HepG2 (cell line): ENCODE measurements around the gene PPP2R5D. TPM values are rescaled to one million over a fixed set of nuclear protein-coding genes. Genes with fewer than 3 reads are reported as not detected.

Experiments
- DPF2 ChIP-seq: sonication (generic); formaldehyde crosslinking; IDR thresholded peaks from 2 replicates; pipeline ENCODE4 v1.4.0; 2020; ENCODE audit warnings: mild to moderate bottlenecking, low read depth, missing genetic modification reagents, borderline replicate concordance
- GABPA ChIP-seq, 2 experiments: IDR thresholded peaks; 2 replicates each; pipeline ENCODE4 v1.6.1; 2011 to 2016; ENCODE audit warnings: low read depth in 2 of 2, low read length in 1 of 2, missing biosample characterization in 1 of 2, missing genetic modification characterization in 1 of 2
- KAT8 ChIP-seq: IDR thresholded peaks from 2 replicates; pipeline ENCODE4 v1.6.1; 2016; ENCODE audit warnings: missing genetic modification reagents, missing compliant biosample characterization
- POLR2A ChIP-seq, 2 experiments: IDR thresholded peaks; 2 replicates each; pipeline ENCODE4 v1.6.1; 2011; ENCODE audit warnings: low read depth in 2 of 2, low read length in 2 of 2, mild to moderate bottlenecking in 1 of 2, moderate library complexity in 1 of 2; ENCODE audit not compliant: insufficient read depth in 1 of 2
- SALL1 ChIP-seq: sonication (generic); formaldehyde crosslinking; IDR thresholded peaks from 2 replicates; pipeline ENCODE4 v1.8.0; 2022; ENCODE audit warnings: mild to moderate bottlenecking, missing genetic modification reagents
- SOX13 ChIP-seq, 3 experiments: fragments of 450-650 bp in 1 of 3; sonication (generic) in 1 of 3; formaldehyde crosslinking in 1 of 3; IDR thresholded peaks in 2 of 3; conservative IDR thresholded peaks in 1 of 3; 2 replicates each; pipeline versions ENCODE4 v1.5.0 to v1.6.1; 2016 to 2020; ENCODE audit warnings: antibody characterized with exemption in 1 of 3, mild to moderate bottlenecking in 1 of 3, missing compliant biosample characterization in 1 of 3, missing genetic modification reagents in 1 of 3, moderate library complexity in 1 of 3
- SSRP1 ChIP-seq: IDR thresholded peaks from 2 replicates; pipeline ENCODE4 v1.6.1; 2016; ENCODE audit warnings: control low read depth
- TCF12 ChIP-seq, 2 experiments: fragments of 450-650 bp in 1 of 2; sonication (generic) in 1 of 2; formaldehyde crosslinking in 1 of 2; IDR thresholded peaks; 2 replicates each; pipeline versions ENCODE4 v1.6.1 to v1.8.0; 2017 to 2022; ENCODE audit warnings: antibody characterized with exemption in 1 of 2, mild to moderate bottlenecking in 1 of 2, missing genetic modification reagents in 1 of 2, moderate library complexity in 1 of 2
- ZNF775 ChIP-seq: sonication (generic); formaldehyde crosslinking; IDR thresholded peaks from 2 replicates; pipeline ENCODE4 v1.4.0; 2020; ENCODE audit warnings: missing genetic modification reagents, mild to moderate bottlenecking, moderate library complexity, borderline replicate concordance
- polyA plus RNA-seq, 8 experiments: library from polyadenylated mRNA; depleted of rRNA in 3 of 8; stranded (reverse) in 7 of 8; unstranded in 1 of 8; fragments of >200 nt; fragmentation: Illumina TruSeq in 4 of 8; extraction: Trizol in 4 of 8; gene quantifications; 2 replicates each; pipeline versions ENCODE4 v1.2.1 to v1.2.3, GENCODE V29; 2011 to 2016; ENCODE audit warnings: low read depth in 4 of 8, missing spikeins in 1 of 8, mixed read lengths in 1 of 8; ENCODE audit not compliant: insufficient read depth in 1 of 8
- total RNA-seq, 5 experiments: library from RNA; depleted of rRNA; stranded (reverse); fragments of >200 nt; fragmentation: Illumina TruSeq; extraction: Trizol; gene quantifications; 2 replicates each; pipeline ENCODE4 v1.2.3, GENCODE V29; 2016; ENCODE audit warnings: low read depth in 1 of 5
- TF ChIP-seq, protein P1 (sequence below): sonication (generic); formaldehyde crosslinking; IDR thresholded peaks from 2 replicates; pipeline ENCODE4 v1.4.0; 2020; ENCODE audit warnings: missing genetic modification reagents
- TF ChIP-seq, protein P2 (sequence below): IDR thresholded peaks from 2 replicates; pipeline ENCODE4 v1.6.1; 2018; ENCODE audit warnings: missing genetic modification reagents, mild to moderate bottlenecking, missing compliant biosample characterization
- TF ChIP-seq, protein P3 (sequence below): sonication (generic); formaldehyde crosslinking; IDR thresholded peaks from 2 replicates; pipeline ENCODE4 v1.4.0; 2020; ENCODE audit warnings: mild to moderate bottlenecking, missing genetic modification reagents
- TF ChIP-seq, protein P4 (sequence below): sonication (generic); formaldehyde crosslinking; IDR thresholded peaks from 2 replicates; pipeline ENCODE4 v1.4.0; 2020; ENCODE audit warnings: missing genetic modification reagents, borderline replicate concordance

PPP2R5D gene
- total and polyA plus RNA-seq, 2 of the 13 experiments (the other 11 are each of a cell fraction or from before 2014, with no cell fraction given): 53.7 to 60.4 TPM

DNA sequence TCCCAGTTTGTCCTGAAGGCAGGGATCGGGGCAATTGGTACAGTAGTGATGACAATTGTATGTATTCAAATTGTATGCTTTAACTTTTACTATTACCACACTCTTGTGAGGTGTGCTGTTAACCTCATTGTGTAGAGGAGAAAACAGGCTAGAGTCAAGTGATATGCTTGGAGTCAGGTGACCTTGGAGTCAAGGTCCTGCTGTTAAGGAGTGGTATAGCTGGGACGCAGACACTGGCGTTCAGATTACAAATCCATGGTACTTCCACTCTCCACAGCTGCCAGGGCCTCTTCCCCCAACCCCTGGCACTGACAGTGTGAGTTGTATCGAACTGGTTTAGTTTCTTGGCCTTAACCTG, 44.6 kb upstream of the PPP2R5D start (continued):
- TF ChIP-seq, protein P1, sequence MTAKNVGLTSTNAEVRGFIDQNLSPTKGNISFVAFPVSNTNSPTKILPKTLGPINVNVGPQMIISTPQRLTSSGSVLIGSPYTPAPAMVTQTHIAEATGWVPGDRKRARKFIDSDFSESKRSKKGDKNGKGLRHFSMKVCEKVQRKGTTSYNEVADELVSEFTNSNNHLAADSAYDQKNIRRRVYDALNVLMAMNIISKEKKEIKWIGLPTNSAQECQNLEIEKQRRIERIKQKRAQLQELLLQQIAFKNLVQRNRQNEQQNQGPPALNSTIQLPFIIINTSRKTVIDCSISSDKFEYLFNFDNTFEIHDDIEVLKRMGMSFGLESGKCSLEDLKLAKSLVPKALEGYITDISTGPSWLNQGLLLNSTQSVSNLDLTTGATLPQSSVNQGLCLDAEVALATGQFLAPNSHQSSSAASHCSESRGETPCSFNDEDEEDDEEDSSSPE (CRISPR knock-in tag): no peak
- TF ChIP-seq SOX13 (IDR thresholded peaks at IDR 0.05) (0 out of 2 replicates have a peak, but pooled peaks have one; percentile 8), SOX13 (CRISPR knock-in tag; conservative IDR thresholded peaks at IDR 0.05 in 1 of 2, IDR thresholded peaks at IDR 0.05 in 1 of 2) (no peak), ZNF775 (0 out of 2 replicates have a peak, but pooled peaks have one; percentile 11), SALL1 (no peak), TCF12 (IDR thresholded peaks at IDR 0.05) (no peak), TCF12 (CRISPR knock-in tag; IDR thresholded peaks at IDR 0.05) (no peak), KAT8 (CRISPR knock-in tag) (no peak), SSRP1 (CRISPR knock-in tag) (no peak), GABPA (IDR thresholded peaks at IDR 0.05; ENCODE audit: low read depth, low read length) (no peak), GABPA (CRISPR knock-in tag; IDR thresholded peaks at IDR 0.05; ENCODE audit: low read depth) (0 out of 2 replicates have a peak, but pooled peaks have one; percentile 1), DPF2 (CRISPR knock-in tag) (no peak), POLR2A (IDR thresholded peaks at IDR 0.05; ENCODE audit: insufficient read depth in 1 of 2, low read depth in 2 of 2, low read length in 2 of 2) (0 out of 4 replicates have a peak, but pooled peaks of 1 of the 2 experiments have one; percentile 10)
- TF ChIP-seq, protein P2, sequence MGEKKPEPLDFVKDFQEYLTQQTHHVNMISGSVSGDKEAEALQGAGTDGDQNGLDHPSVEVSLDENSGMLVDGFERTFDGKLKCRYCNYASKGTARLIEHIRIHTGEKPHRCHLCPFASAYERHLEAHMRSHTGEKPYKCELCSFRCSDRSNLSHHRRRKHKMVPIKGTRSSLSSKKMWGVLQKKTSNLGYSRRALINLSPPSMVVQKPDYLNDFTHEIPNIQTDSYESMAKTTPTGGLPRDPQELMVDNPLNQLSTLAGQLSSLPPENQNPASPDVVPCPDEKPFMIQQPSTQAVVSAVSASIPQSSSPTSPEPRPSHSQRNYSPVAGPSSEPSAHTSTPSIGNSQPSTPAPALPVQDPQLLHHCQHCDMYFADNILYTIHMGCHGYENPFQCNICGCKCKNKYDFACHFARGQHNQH (CRISPR knock-in tag): peak; percentile 4; the same call in 1 of the 2 replicates
- TF ChIP-seq, protein P3, sequence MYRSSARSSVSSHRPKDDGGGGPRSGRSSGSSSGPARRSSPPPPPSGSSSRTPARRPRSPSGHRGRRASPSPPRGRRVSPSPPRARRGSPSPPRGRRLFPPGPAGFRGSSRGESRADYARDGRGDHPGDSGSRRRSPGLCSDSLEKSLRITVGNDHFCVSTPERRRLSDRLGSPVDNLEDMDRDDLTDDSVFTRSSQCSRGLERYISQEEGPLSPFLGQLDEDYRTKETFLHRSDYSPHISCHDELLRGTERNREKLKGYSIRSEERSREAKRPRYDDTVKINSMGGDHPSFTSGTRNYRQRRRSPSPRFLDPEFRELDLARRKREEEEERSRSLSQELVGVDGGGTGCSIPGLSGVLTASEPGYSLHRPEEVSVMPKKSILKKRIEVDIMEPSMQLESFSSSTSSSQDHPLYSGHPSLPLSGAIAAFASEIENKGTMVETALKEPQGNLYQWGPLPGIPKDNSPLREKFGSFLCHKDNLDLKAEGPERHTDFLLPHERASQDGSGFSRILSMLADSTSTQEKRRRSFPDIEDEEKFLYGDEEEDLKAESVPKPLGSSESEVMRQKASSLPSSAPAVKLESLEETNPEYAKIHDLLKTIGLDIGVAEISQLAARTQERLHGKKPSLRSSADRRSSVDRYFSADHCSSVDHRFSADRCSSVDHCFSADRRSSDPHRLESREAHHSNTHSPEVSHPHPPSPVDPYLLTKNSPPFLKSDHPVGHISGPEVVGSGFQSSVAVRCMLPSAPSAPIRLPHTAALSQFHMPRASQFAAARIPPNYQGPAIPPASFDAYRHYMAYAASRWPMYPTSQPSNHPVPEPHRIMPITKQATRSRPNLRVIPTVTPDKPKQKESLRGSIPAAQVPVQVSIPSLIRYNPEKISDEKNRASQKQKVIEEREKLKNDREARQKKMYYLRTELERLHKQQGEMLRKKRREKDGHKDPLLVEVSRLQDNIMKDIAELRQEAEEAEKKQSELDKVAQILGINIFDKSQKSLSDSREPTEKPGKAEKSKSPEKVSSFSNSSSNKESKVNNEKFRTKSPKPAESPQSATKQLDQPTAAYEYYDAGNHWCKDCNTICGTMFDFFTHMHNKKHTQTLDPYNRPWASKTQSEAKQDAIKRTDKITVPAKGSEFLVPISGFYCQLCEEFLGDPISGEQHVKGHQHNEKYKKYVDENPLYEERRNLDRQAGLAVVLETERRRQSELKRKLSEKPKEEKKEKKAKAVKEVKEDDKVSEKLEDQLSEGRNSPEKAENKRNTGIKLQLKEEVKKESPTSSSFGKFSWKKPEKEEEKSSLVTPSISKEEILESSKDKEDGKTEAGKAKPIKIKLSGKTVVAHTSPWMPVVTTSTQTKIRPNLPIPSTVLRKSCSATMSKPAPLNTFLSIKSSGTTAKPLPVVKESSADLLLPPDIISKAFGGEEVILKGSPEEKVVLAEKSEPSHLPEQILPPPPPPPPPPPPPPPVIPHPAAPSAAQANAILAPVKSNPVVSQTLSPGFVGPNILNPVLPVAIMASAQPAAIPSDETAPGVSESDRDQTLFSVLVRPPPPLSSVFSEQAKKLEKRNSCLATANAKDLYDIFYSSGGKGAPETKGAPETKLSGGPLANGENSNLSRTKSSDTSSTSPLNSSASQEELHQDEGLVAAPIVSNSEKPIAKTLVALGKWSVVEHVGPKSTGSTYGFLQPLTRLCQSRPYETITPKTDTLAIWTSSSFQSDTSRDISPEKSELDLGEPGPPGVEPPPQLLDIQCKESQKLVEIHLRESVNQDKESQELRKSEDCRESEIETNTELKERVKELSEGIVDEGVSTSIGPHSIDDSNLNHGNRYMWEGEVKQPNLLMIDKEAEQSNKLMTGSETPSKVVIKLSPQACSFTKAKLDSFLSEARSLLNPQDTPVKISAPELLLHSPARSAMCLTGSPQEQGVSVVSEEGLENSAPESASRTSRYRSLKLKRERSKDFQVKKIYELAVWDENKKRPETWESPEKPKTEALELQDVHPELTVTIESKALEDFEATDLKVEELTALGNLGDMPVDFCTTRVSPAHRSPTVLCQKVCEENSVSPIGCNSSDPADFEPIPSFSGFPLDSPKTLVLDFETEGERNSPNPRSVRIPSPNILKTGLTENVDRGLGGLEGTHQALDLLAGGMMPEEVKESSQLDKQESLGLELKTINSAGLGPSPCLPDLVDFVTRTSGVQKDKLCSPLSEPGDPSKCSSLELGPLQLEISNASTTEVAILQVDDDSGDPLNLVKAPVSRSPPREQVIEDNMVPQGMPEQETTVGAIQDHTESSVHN (CRISPR knock-in tag): 0 out of 2 replicates have a peak, but pooled peaks have one; percentile 5
- TF ChIP-seq, protein P4, sequence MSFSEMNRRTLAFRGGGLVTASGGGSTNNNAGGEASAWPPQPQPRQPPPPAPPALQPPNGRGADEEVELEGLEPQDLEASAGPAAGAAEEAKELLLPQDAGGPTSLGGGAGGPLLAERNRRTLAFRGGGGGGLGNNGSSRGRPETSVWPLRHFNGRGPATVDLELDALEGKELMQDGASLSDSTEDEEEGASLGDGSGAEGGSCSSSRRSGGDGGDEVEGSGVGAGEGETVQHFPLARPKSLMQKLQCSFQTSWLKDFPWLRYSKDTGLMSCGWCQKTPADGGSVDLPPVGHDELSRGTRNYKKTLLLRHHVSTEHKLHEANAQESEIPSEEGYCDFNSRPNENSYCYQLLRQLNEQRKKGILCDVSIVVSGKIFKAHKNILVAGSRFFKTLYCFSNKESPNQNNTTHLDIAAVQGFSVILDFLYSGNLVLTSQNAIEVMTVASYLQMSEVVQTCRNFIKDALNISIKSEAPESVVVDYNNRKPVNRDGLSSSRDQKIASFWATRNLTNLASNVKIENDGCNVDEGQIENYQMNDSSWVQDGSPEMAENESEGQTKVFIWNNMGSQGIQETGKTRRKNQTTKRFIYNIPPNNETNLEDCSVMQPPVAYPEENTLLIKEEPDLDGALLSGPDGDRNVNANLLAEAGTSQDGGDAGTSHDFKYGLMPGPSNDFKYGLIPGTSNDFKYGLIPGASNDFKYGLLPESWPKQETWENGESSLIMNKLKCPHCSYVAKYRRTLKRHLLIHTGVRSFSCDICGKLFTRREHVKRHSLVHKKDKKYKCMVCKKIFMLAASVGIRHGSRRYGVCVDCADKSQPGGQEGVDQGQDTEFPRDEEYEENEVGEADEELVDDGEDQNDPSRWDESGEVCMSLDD (CRISPR knock-in tag): no peak
